BJ (cell line): ENCODE data around the gene OTUD3. TPM values are rescaled to one million over a fixed set of nuclear protein-coding genes. Genes with fewer than 3 reads are reported as not detected.
A peak's percentile ranks its signal among the peaks of the same experiment; 100 is the strongest.
"Not testable (repeated sequence)": the region's sequence is repeated elsewhere in the genome, so short reads cannot be mapped to it uniquely, and the experiment has no call there.

ENCODE experiments used
- CTCF ChIA-PET: fragments of 350-600 bp; formaldehyde crosslinking; extraction: SDS; loops from one replicate; lab custom pipeline; 2021; ENCODE audit warnings: antibody characterized with exemption, inconsistent platforms; lab: Yijun Ruan, JAX
- POLR2A ChIA-PET: fragments of 300-600 bp; sonication (Branson Sonifier 250); formaldehyde crosslinking; extraction: SDS; loops from one replicate; lab custom pipeline; 2021; ENCODE audit warnings: antibody characterized with exemption; lab: Charles Lee
- DNase-seq: peaks from one replicate; pipeline ENCODE4 v3.0.0-alpha.2; 2011; ENCODE audit warnings: low read depth
- H3K27me3 ChIP-seq: 2 replicates; pipeline ENCODE4 v1.6.0; 2011; ENCODE audit warnings: low read length; ENCODE audit not compliant: control insufficient read depth, insufficient read depth
- H3K36me3 ChIP-seq: 2 replicates; pipeline ENCODE4 v1.5.1; 2011; ENCODE audit warnings: low read length; ENCODE audit not compliant: control insufficient read depth, insufficient read depth
- H3K4me3 ChIP-seq: 2 replicates; pipeline ENCODE4 v1.5.1; 2011; ENCODE audit warnings: low read depth, mild to moderate bottlenecking, control low read depth, low read length
- polyA plus RNA-seq: library from polyadenylated mRNA; depleted of rRNA; stranded (reverse); fragments of >200 nt; gene quantifications from 2 replicates; pipeline ENCODE4 v1.2.3, GENCODE V29; 2011
- TF ChIP-seq, protein P1 (sequence below): IDR thresholded peaks from 2 replicates; pipeline ENCODE4 v1.5.1; 2011; ENCODE audit warnings: low read depth, mild to moderate bottlenecking, control low read depth, inconsistent platforms, low read length, moderate library complexity; ENCODE audit not compliant: insufficient read depth

OTUD3 gene
- polyA plus RNA-seq, 1 experiment, result 2.5 TPM

GRCh38 chr1:19866758-19867157, 15.4 kb upstream of the OTUD3 start:
- no peaks in the 10 kb centered on the region for H3K27me3 ChIP-seq
- ChIA-PET CTCF (interaction anchor here (1.0 to 5.0 kb wide), 2 partner anchors 11 to 15 kb away, joined by 3 to 34 read pairs; partner anchors contain the start of gene OTUD3), POLR2A (no interaction called here)
- H3K4me3 ChIP-seq, result no peak overlapping the region
- TF ChIP-seq, protein P1, sequence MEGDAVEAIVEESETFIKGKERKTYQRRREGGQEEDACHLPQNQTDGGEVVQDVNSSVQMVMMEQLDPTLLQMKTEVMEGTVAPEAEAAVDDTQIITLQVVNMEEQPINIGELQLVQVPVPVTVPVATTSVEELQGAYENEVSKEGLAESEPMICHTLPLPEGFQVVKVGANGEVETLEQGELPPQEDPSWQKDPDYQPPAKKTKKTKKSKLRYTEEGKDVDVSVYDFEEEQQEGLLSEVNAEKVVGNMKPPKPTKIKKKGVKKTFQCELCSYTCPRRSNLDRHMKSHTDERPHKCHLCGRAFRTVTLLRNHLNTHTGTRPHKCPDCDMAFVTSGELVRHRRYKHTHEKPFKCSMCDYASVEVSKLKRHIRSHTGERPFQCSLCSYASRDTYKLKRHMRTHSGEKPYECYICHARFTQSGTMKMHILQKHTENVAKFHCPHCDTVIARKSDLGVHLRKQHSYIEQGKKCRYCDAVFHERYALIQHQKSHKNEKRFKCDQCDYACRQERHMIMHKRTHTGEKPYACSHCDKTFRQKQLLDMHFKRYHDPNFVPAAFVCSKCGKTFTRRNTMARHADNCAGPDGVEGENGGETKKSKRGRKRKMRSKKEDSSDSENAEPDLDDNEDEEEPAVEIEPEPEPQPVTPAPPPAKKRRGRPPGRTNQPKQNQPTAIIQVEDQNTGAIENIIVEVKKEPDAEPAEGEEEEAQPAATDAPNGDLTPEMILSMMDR, result no peak
- H3K36me3 ChIP-seq, result no peaks in the 10 kb centered on the region
- DNase-seq, result no peak

DNA sequence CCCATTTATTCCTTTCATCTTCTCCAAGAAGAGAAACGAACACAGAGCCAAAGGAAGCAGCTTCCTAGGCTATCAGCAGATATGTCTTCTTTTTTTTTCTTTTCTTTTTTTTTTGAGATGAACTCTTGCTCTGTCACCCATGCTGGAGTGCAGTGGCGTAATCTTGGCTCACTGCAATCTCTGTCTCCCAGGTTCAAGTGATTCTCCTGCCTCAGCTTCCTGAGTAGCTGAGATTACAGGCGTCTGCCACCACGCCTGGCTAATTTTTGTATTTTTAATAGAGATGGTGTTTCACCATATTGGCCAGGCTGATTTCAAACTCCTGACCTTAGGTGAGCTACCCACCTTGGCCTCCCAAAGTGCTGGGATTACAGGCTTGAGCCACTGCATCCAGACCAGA, 13.6 kb upstream of the OTUD3 start:
- H3K36me3 ChIP-seq, H3K27me3 ChIP-seq, DNase-seq, H3K4me3 ChIP-seq, POLR2A ChIA-PET: not testable (repeated sequence)
- CTCF ChIA-PET, result interaction anchor here (5.0 kb wide), 1 partner anchor 13 kb away, joined by 34 read pairs; the partner anchor contains the start of gene OTUD3

GRCh38 chr1:19869453-19869852, 12.7 kb upstream of the OTUD3 start:
- POLR2A ChIA-PET, H3K4me3 ChIP-seq, H3K27me3 ChIP-seq, H3K36me3 ChIP-seq, DNase-seq: not testable (repeated sequence)
- CTCF ChIA-PET, result interaction anchor here (1.0 to 5.0 kb wide), 3 partner anchors 12 to 208 kb away, joined by 3 to 34 read pairs (median 4); partner anchors contain the start of gene OTUD3

DNA sequence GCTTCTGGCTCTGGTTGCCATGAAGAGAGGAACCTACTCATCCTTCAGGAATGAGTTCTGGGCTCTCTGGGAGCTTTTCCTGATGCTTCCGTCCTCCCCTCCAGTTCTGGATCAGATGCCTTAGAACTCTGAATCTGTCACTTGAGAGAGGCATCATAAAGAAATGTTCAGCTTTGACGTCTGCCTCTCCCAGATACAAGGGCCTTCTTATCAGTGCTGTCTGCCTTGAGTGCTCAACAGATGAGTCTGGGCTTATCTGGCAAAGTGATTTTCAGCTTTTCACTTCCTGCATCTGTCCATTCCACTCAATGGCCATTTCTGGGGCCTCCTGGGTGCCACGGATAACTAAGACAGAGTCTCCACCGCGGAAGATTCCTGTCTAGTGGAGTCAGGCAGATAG, 12.3 kb upstream of the OTUD3 start:
- ChIA-PET CTCF (interaction anchor here (1.0 to 5.0 kb wide), 4 partner anchors 12 to 208 kb away, joined by 3 to 34 read pairs (median 5); partner anchors contain the start of gene OTUD3), POLR2A (no interaction called here)
- no peak overlapping the region for H3K4me3 ChIP-seq
- H3K36me3 ChIP-seq, result no peaks in the 10 kb centered on the region
- no peaks in the 10 kb centered on the region for H3K27me3 ChIP-seq
- TF ChIP-seq, protein P1, result no peak
- DNase-seq, result no peak

DNA sequence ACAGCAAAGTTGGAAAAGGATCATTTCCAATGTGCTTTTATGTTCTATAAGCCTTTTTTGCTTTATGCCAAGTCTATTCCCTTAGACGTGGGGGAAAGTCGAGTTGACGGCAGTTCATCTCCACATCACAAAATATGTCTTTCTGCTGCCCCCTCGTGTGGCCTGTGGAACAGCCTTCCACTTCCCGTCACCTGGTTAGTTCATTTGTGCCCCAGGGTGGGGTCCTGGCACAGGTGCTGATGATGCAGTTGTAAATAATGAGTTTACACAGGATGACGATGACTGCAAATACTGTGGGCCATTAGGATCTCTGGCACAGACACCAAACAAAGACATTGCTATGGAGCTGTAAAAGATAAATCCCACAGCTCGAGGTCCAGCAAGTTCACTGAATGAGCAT, 10.0 kb upstream of the OTUD3 start:
- CTCF ChIA-PET, result interaction anchor here (0.6 to 2.1 kb wide), 5 partner anchors 9 to 169 kb away, joined by 3 to 9 read pairs (median 4); partner anchors contain the start of gene OTUD3

GRCh38 chr1:19877181-19877750, 4.9 kb upstream of the OTUD3 start:
- no peaks in the 10 kb centered on the region for H3K36me3 ChIP-seq
- no peak for DNase-seq
- TF ChIP-seq, protein P1, result no peak
- no peak overlapping the region for H3K4me3 ChIP-seq
- CTCF ChIA-PET, result interaction anchor here (0.6 to 1.3 kb wide), 3 partner anchors 11 to 172 kb away, joined by 3 read pairs; no protein-coding TSS in a partner anchor
- POLR2A ChIA-PET, result no interaction called here
- H3K27me3 ChIP-seq, result no peaks in the 10 kb centered on the region

More for the DNA sequence above, 10.0 kb upstream of the OTUD3 start:
- Histone ChIP-seq H3K4me3 (no peak overlapping the region), H3K36me3 (no peaks in the 10 kb centered on the region), H3K27me3 (no peaks in the 10 kb centered on the region)
- POLR2A ChIA-PET, result no interaction called here
- DNase-seq, result no peak
- TF ChIP-seq, protein P1, result peak; percentile 19; the same call in 1 of the 2 replicates
